COR-L47 (cell line): ENCODE data around the gene THRA.

Experiments used
- DNase-seq: peaks from one replicate; lab custom pipeline; 2025; lab: John Stamatoyannopoulos, UW

THRA gene, protein sequence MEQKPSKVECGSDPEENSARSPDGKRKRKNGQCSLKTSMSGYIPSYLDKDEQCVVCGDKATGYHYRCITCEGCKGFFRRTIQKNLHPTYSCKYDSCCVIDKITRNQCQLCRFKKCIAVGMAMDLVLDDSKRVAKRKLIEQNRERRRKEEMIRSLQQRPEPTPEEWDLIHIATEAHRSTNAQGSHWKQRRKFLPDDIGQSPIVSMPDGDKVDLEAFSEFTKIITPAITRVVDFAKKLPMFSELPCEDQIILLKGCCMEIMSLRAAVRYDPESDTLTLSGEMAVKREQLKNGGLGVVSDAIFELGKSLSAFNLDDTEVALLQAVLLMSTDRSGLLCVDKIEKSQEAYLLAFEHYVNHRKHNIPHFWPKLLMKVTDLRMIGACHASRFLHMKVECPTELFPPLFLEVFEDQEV

DNA sequence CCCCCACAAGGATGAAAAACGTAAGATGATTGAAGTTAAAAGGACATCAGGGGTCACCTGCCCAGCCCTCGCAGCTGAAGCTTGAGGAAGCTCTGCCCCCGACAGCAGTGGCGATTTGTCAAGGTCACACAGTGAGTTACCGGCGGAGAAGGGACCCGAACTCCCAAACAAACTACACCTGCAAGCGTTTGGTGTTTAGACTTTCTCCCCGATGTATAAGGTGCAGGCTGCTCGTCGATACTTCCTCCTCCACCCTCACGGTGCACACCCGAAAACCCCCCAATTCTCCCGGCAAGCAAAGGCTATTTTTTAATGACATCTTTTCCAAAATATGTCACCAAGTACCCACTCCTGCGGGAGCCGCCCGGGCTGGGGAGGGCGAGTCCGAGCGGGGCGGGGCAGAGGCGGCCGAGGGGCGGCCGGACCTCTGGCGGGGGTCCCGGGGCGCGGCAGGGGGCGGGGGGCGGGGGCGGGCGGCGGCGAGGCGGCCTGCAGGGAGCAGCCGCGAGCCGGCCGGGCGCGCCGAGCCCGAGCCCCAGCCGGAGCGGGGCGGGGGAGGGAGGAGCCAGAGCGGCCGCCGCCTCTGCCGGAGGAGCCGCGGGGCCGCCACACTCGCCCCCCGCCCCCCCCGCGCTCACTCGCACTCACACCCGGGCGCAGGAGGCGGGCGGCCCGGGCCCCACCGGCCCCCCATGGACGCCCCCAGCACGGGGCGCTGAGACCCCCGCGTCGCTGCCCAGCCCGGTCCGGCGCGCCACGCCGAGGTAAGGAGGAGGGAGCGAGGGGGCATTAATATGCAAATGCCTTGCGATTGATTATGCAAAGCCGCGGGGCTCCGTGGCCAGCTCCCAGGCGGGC lies at the start of gene THRA:
Gene THRA (plus strand): TSS at position 637 of the 858 bp plus-strand sequence. CDS start 11,524 bp downstream, outside the sequence.
- DNase-seq: peak; percentile 67

DNA sequence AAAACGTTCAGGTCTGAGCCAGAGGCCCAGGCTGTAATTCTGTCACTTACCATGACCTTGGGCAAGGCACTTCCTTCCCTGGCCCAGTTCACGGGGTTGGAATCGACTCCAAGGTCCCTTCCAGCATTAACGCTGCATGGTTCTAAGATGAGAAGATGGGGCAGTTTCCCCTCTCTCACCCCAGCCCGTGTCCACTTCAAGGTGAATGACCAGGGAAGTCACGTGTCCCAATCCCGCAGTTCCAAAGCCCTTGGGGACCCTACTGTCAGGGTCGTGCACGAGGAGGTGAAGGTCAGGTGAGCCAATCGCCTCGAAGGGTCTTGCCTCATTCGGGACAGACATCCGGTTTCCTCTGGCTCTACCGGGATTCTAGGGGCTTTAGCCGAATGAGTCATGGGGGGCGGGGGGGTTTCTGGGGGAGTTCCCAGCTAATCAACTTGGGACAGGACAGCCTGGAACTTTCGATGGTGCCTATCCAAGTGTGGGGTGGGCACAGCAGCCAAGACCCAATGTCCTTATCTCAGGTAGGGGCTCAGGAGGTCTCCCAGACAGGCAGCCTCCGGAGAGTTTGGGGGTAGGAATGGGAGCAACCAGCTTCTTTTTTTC lies 48.3 kb upstream of the THRA start:
- DNase-seq: no peak

DNA sequence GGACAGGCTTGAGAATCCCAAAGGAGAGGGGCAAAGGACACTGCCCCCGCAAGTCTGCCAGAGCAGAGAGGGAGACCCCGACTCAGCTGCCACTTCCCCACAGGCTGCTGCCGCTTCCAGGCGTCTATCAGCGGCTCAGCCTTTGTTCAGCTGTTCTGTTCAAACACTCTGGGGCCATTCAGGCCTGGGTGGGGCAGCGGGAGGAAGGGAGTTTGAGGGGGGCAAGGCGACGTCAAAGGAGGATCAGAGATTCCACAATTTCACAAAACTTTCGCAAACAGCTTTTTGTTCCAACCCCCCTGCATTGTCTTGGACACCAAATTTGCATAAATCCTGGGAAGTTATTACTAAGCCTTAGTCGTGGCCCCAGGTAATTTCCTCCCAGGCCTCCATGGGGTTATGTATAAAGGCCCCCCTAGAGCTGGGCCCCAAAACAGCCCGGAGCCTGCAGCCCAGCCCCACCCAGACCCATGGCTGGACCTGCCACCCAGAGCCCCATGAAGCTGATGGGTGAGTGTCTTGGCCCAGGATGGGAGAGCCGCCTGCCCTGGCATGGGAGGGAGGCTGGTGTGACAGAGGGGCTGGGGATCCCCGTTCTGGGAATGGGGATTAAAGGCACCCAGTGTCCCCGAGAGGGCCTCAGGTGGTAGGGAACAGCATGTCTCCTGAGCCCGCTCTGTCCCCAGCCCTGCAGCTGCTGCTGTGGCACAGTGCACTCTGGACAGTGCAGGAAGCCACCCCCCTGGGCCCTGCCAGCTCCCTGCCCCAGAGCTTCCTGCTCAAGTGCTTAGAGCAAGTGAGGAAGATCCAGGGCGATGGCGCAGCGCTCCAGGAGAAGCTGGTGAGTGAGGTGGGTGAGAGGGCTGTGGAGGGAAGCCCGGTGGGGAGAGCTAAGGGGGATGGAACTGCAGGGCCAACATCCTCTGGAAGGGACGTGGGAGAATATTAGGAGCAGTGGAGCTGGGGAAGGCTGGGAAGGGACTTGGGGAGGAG lies 47.5 kb upstream of the THRA start, which contains the start of gene CSF3:
Gene CSF3 (plus strand): TSS at position 436 of the 993 bp plus-strand sequence. CDS start 35 bp downstream, at position 471.
- no peak for DNase-seq

DNA sequence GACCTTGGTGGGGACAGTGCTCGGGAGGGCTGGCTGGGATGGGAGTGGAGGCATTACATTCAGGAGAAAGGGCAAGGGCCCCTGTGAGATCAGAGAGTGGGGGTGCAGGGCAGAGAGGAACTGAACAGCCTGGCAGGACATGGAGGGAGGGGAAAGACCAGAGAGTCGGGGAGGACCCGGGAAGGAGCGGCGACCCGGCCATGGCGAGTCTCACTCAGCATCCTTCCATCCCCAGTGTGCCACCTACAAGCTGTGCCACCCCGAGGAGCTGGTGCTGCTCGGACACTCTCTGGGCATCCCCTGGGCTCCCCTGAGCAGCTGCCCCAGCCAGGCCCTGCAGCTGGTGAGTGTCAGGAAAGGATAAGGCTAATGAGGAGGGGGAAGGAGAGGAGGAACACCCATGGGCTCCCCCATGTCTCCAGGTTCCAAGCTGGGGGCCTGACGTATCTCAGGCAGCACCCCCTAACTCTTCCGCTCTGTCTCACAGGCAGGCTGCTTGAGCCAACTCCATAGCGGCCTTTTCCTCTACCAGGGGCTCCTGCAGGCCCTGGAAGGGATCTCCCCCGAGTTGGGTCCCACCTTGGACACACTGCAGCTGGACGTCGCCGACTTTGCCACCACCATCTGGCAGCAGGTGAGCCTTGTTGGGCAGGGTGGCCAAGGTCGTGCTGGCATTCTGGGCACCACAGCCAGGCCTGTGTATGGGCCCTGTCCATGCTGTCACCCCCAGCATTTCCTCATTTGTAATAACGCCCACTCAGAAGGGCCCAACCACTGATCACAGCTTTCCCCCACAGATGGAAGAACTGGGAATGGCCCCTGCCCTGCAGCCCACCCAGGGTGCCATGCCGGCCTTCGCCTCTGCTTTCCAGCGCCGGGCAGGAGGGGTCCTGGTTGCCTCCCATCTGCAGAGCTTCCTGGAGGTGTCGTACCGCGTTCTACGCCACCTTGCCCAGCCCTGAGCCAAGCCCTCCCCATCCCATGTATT lies 46.5 kb upstream of the THRA start:
- no peak for DNase-seq

DNA sequence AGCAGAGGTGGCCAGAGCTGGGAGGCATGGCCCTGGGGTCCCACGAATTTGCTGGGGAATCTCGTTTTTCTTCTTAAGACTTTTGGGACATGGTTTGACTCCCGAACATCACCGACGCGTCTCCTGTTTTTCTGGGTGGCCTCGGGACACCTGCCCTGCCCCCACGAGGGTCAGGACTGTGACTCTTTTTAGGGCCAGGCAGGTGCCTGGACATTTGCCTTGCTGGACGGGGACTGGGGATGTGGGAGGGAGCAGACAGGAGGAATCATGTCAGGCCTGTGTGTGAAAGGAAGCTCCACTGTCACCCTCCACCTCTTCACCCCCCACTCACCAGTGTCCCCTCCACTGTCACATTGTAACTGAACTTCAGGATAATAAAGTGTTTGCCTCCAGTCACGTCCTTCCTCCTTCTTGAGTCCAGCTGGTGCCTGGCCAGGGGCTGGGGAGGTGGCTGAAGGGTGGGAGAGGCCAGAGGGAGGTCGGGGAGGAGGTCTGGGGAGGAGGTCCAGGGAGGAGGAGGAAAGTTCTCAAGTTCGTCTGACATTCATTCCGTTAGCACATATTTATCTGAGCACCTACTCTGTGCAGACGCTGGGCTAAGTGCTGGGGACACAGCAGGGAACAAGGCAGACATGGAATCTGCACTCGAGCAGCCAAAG lies 45.2 kb upstream of the THRA start:
- no peak for DNase-seq

DNA sequence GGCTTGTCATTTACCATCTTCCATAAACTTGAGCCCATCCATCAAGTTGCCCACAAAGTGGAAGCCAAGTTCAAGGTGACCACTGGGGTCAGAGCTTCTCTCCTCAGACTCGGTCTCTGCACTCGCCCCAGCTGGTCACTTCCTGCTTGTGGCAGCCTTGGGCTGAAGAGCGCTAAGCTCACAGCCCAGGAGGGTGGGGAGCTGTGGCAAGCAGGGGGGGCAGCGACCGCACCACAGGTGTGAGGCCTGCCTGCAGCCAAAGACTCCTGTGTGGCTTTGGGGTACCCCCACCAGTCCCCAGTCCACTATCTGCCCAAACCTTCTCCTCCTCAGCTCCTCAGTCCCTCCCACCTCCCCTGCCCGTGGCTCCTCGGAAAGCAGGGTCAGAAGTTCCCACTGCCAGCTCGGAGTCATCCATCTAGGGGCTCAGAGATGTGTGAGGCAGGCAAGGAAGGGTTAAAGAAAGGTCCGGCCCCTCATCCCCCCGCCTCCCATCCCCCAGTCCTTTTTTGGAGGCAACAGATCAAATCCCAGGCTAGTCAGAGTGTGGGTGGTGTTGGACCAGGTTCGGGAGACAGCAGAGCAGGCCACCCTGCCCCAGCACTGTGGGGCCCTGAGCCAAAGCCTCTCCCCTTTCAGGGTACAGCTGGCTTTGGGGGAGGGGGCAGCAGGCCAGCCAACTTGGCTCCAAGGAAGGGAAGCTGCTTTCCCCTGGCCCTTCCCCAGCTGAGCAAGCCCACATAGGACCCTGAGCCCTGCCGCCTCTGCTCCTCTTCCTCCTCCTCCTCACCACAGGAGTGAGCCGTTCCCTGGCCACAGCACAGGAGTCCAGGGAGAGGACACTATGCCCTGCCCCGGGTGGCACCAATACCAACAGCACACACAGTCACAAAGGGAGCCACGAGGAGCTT lies 44.3 kb upstream of the THRA start:
- no peak for DNase-seq

DNA sequence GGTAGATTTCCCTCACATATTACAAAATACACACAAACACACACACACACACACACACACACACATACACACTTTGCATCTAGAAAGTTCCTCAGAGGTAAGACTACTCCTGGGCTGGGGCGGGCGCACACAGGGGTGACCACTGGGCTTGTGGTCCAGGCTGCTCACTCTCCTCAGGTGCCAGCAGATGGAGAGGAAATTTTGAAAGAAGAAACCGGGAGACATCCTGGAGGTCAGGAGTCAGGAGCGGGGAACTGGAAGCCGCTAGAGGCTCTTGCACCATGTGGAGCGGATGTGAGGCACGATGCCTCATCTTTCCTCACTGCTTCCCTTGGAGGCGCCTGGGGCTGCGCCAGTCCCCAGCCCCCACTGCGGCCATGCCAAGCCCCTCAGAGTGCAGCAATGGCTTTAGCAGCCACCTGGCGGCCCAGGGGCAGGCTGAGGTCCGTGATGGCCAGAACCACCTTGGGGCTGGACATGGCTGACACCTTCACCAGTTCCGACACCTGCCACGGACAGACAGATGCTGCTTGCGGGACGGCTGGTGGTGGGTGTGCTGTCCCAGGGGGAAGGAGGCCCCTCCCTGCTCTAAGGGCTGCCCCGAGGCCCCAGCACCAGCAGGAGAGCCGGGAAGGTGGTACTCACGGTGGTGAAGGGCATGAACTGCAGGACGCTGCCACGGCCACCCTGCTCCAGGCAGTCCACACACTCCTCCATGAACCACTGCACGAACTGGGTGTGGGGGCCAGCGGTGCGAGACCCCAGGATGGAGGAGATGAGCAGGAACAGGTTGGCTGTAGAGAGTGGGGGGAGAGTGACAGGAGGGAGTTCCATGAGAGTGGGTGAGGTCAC lies 43.4 kb upstream of the THRA start:
- DNase-seq: no peak

DNA sequence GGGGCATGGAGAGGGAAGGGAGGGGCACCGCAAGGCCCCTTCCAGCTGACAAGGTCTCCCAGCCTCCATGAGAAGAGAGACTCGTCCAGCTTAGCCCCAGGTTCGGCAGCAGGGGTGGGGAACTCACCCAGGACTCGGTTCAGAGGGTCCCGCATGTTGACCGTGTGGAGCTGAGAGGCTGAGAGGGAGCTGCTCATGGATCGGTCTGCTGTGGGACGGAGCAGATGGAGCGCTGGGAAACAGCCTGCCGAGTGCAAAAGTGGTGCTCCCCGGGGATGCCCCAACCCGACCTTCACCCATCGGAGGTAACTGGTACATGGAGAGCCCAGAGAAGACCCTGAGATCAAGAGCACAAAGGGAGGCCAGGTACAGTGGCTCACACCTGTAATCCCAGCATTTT lies 42.6 kb upstream of the THRA start:
- no peak for DNase-seq

DNA sequence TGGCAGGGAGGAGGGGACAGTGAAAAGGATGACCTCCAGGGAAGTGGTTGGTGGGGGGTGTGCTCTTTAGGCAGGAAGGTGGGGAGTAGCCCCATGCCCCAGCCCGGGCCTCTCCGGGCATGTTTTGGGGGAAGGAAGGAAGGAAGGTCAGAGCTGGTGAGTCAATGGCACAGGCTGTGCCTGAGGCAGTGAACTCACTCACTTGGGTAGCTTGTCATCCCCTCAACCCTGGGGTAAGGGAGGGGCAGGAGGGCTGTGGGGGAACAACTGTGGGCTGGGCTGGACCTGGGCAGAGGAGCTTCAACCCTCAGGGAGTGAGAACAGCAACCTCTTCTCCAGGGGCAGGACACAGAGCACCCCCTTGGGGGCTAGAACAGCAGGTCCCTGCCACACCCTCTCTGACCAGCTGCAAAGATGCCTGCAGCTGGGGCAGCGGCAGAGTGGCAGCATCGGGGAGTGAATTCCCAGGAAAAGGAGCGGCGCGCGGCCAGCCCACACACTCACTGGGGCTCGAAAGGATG lies 41.3 kb upstream of the THRA start:
- DNase-seq: no peak

DNA sequence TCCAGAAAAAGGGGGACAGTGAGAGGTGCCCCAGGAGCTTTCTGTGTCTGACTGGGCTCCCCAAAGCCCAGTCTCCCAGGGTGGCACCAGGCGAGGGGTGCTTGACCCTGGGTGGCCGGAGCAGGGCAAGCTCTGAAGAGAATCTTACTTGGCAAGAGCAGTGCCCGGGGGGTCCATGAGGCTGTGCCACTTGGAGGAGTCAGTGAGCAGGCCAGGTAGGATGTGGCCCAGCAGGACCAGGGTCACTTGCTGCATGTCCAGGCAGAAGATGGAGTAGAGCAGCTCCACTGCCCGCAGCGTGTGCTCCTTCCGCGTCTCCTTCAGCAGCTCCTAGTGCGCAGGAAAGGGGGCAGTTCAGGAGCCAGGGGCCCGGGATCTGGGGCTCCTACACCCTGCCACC lies 40.3 kb upstream of the THRA start:
- no peak for DNase-seq

DNA sequence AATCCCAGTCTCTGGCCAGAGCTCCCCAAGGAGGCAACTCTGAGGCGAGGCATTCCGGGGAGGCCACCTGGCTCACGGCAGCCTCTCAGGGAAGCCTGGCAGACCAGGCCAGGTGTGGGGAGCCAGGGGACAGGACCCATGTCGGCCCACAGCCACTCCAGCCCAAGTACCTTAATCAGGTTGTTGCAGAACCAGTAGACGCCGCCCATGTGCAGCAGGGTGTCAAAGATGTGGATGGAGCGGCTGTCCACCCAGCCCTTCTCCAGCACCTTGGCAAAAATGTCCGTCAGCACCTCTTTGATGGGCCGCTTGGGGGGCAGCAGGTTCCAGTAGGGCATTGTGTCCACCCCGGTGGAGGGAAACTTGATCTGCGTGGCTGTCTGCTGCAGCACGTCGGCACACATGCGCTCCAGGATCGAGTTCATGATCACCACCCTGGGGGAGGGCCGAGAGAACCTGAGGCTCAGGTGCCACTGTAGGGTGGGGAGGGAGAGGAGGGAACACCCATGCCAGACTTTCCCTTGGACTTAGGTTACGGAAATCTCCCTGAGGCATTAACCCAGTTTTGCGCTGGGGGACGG lies 39.7 kb upstream of the THRA start:
- no peak for DNase-seq

DNA sequence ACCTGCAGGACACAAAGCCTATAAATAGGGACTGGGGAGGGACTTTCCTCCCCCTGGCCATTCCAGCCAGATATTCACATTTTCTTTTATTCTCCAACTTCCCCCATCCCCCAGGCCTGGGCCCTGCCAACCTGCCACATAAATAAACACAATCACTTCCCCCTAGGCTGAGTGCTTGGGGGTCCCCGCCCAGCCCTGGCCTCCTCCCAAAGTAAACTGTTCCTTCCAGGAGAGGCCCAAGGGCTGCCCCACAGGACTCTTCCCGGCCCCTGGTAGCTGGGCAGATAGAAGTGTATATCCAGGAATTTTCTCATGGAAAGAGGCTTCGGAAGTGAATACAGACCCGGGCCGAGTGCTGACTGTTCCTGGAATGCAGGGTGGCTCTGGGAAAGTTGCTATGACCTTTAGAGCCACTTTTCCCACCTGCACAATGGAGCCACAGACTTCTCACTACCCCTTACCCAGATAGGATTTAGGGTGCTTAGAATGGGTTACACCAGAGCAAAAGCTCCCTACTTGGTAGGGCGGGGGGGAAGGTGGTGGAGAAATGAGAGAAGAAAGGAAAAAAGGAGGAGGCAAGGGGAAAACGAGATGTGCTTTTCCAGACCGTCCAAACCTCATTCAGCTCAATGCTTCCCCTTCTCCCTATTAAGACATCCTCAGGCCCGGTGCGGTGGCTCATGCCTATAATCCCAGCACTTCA lies 39.0 kb upstream of the THRA start:
- DNase-seq: no peak

DNA sequence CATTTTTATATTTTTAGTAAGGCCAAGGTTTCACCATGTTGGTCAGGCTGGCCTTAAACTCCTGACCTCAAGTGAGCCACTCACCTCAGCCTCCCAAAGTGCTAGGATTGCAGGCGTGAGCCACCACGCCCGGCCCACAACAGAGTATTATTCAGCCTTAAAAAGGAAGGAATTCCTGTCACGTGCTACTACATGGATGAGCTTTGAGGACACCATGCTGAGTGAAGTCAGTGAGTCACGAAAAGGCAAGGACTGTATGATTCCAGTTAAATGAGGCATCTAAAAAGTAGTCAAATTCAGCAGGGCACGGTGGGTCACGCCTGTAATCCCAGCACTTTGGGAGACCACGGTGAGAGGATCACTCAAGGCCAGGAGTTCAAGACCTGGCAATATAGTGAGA lies 37.9 kb upstream of the THRA start:
- DNase-seq: no peak

DNA sequence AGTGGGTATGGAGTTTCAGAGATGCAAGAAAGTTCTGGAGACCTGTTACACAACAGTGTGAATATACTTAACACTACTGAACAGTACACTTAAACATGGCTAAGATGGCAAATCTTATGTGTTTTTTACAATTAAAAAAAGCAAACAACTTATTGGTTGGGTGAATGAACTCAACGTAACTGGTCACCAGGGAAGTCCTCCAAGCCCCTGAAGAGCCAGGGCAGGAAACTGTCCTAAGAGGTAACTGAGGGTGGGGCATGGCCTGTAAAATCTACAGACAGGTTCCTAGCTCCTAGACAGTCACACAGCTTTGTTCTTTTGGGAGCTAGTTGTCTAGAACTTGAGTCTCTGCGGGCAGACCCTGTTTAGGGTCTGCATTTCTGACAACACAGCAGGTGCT lies 37.2 kb upstream of the THRA start:
- DNase-seq: no peak

DNA sequence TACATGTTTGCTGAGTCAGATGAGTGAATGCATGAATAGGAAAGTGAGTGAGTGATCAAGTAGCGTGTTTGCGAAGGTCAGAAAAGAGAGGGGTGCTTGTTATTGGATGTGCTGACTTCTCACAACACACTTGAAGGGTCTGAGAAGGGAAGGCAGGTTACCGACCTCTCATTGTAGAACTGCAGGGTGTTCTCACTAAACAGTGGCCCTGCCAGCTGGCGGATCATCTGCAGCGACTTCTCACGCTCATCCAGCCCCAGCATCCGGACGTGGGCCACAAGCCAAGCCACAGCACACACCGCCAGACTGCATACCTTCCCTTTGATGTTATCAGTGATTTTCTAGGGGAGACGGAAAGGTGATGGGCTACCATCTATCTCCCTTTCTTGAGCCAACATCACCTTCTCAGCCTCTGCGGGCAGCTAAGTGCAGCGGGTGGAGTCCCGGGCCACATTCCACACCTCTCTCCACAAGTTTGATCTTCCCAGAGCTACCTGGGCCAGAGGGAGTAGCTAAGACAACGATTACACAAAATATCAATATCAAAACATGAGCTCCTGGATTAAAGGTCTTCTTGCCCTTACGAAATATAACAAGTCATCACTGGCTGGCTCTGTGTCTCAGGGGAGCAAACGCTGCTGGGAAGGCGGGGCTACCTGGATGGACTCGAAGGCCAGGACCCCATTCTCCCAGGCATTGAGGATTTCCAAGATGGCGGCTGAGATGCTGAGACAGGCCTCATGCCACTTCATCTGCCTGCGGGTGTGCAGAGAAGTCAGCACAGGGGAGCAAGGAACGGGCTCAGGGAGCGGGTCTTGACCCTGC lies 36.6 kb upstream of the THRA start:
- no peak for DNase-seq
